HG03571 (cell line): ENCODE results near the gene MASP2.
"Not testable (repeated sequence)": the region's sequence is repeated elsewhere in the genome, so short reads cannot be mapped to it uniquely, and the experiment has no call there.

Experiments
- ATAC-seq: cut with Tn5 transposase; IDR thresholded peaks from one replicate; pipeline ENCODE4 v1.9.1; 2021; ENCODE audit not compliant: unreplicated experiment

The MASP2 gene

GRCh38 chr1:11039351-11040104 is 7.5 kb downstream of the MASP2 start:
- no peak for ATAC-seq

GRCh38 chr1:11037740-11038182 is 9.3 kb downstream of the MASP2 start:
- no peak for ATAC-seq

GRCh38 chr1:11037019-11037739 is 9.9 kb downstream of the MASP2 start:
- ATAC-seq, result not testable (repeated sequence)

- ATAC-seq, result no peak
These were observed 15.3 kb downstream of the MASP2 start for GRCh38 chr1:11031624-11032262.

GRCh38 chr1:11030865-11031264 is 16.2 kb downstream of the MASP2 start:
- no peak for ATAC-seq

GRCh38 chr1:11028018-11028417 is 19.0 kb downstream of the MASP2 start:
- no peak for ATAC-seq

- no peak for ATAC-seq
These were observed 19.7 kb downstream of the MASP2 start for GRCh38 chr1:11027316-11027715.

- no peak for ATAC-seq
These were observed 20.1 kb downstream of the MASP2 start for GRCh38 chr1:11026903-11027302.

GRCh38 chr1:11026052-11026451 is 21.0 kb downstream of the MASP2 start:
- ATAC-seq, result no peak

- ATAC-seq, result no peak
These were observed 21.4 kb downstream of the MASP2 start for GRCh38 chr1:11025618-11026017.

- no peak for ATAC-seq
These were observed 22.2 kb downstream of the MASP2 start for GRCh38 chr1:11024874-11025203.

GRCh38 chr1:11024154-11024873 is 22.7 kb downstream of the MASP2 start:
- ATAC-seq, result no peak

- ATAC-seq, result no peak
These were observed 23.8 kb downstream of the MASP2 start for GRCh38 chr1:11023201-11023600.

GRCh38 chr1:11019971-11020370 is 27.1 kb downstream of the MASP2 start:
- no peak for ATAC-seq

- ATAC-seq, result not testable (repeated sequence)
These were observed 27.7 kb downstream of the MASP2 start for GRCh38 chr1:11019358-11019757.

- no peak for ATAC-seq
These were observed 33.9 kb downstream of the MASP2 start for GRCh38 chr1:11013160-11013531.

GRCh38 chr1:11012260-11013159 is 34.5 kb downstream of the MASP2 start, which contains the start of gene TARDBP:
Gene TARDBP (plus strand): TSS chr1:11012654. CDS start chr1:11013728, 1,074 bp downstream.
- ATAC-seq, result peak; percentile 88

- no peak for ATAC-seq
These were observed 46.5 kb downstream of the MASP2 start for GRCh38 chr1:11000526-11000925.

GRCh38 chr1:10996100-10996499 is 50.9 kb downstream of the MASP2 start:
- no peak for ATAC-seq

GRCh38 chr1:10992864-10993263 is 54.2 kb downstream of the MASP2 start:
- no peak for ATAC-seq
